HG02610 (cell line): ENCODE results near the gene RABGAP1L.
"Not testable (repeated sequence)": the region's sequence is repeated elsewhere in the genome, so short reads cannot be mapped to it uniquely, and the experiment has no call there.

Experiments
- ATAC-seq: cut with Tn5 transposase; IDR thresholded peaks from one replicate; pipeline ENCODE4 v1.9.1; 2021; ENCODE audit warnings: mild to moderate bottlenecking, moderate library complexity; ENCODE audit not compliant: unreplicated experiment

The RABGAP1L gene

DNA sequence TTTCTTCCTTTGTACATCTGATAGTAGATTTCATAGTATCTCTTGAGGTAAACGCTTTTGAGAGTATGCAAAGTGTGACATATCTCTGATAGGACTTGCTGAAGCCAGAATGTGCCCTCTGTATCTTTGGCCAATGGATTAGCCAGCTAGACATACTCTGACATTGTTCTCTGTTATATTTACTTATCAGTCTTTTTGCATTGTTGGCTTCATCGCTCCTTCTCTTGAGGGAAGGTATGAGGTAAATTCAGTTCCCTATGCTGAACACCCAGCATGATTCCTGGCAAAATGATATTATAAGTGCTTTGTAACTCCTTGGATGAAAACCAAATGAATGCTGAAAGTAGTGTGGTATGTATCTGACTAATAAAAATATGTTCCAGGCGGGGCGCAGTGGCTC is 677.2 kb downstream of the RABGAP1L start:
- ATAC-seq = no peak

- ATAC-seq = no peak
Observed at GRCh38 chr1:174837386-174837785, 678.1 kb downstream of the RABGAP1L start.

- no peak for ATAC-seq
Observed at GRCh38 chr1:174839211-174839610, 679.9 kb downstream of the RABGAP1L start.

DNA sequence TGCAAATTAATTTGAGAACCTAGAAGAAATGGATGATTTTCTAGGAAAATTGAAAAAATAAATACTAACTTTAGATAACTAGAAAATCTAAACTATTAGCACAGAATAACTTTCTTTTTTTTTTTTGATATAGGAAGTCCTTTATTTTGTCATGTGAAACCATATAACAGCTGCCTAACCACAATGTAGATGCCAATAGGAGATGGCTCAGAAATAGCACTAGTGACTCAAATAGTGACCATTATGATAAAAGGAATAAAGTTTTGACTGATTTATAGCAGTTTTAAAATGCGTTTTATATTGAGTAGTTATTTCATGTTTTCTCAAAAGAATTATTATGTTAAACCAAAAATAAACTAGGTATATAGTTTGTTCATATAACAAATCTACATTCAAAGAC is 682.4 kb downstream of the RABGAP1L start:
- ATAC-seq = peak; percentile 74

DNA sequence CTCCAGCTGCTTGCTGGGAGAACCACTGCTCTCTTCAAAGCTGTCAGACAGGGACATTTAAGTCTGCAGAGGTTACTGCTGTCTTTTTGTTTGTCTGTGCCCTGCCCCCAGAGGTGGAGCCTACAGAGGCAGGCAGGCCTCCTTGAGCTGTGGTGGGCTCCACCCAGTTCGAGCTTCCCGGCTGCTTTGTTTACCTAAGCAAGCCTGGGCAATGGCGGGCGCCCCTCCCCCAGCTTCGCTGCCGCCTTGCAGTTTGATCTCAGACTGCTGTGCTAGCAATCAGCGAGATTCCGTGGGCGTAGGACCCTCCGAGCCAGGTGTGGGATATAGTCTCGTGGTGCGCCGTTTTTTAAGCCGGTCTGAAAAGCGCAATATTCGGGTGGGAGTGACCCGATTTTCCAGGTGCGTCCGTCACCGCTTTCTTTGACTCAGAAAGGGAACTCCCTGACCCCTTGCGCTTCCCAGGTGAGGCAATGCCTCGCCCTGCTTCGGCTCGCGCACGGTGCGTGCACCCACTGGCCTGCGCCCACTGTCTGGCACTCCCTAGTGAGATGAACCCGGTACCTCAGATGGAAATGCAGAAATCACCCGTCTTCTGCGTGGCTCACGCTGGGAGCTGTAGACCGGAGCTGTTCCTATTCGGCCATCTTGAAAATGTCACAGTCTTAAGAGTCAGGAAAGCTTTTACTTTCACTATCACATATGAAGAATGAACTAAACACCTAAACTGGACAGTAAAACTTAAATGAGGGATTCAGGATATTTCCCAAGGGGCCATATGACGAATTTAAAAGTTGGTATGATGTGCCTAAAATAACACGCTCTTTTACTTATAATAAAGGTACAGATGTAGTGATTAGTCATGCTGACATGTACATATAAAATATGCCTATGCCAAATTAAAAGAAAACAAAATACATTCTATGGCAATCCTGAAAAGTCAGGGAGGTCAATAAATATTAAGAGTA is 689.6 kb downstream of the RABGAP1L start:
- ATAC-seq = not testable (repeated sequence)

DNA sequence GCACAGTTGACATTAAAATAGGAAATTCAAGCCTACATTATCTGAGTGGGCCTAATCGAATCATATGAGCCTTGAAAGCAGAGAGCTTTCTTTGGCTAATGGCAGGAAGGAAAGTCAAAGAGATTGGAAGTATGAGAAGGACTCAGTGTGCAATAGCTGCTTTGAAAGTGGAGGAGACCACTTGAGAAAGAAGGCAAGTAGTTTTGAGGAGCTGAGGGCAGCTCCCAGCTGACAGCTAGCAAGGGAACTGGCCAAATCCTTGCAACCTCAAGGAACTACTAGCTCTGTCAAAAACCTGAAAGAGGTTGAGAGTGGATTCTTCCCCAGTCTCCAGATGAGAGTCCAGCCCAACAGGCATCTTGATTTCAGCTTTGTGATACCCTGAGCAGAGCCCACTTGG is 691.4 kb downstream of the RABGAP1L start:
- no peak for ATAC-seq

GRCh38 chr1:174858301-174858700 is 699.0 kb downstream of the RABGAP1L start:
- ATAC-seq = no peak

GRCh38 chr1:174870319-174870718 is 711.0 kb downstream of the RABGAP1L start:
- ATAC-seq = no peak

GRCh38 chr1:174871886-174872285 is 712.6 kb downstream of the RABGAP1L start:
- no peak for ATAC-seq

DNA sequence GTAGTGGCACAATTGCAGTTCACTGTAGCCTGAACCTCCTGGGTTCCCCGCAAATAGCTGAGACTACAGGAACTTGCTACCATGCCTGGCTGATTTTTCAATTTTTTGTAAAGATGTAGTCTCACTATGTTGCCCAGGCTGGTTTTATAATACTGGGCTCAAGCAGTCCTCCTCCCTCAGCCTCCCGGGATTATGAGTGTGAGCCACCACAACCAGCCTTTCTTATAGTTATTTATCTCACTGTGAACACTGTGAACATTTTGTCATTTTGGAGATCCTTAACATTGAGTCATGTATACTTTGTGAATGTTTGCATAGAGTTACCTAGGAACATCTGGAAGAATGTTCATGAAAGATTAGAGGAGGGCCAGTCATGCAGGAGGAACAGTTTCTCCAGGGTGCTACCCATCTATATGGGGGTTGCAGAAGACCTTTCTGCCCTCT is 713.3 kb downstream of the RABGAP1L start:
- ATAC-seq = no peak

- peak; percentile 83 for ATAC-seq
Observed at GRCh38 chr1:174874331-174875053, 715.2 kb downstream of the RABGAP1L start.

DNA sequence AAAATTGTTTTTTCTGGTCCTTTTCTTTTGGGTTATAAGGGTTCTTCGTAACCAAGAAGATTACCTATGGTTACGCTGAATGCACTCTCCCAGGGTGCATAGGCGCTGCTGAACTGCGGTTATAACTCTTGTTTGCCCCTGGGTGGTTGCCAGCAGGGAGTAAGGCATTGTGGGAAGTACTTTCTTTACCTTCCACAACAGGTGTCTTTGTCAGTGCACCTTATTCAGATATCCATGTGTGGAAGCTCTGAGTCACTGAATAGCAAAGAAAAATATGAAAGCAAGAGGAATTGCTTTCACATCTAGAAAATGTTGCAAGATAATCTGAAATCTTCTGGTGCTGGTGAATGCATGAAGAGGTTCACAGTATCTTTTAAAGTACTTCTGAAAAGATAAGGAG is 716.0 kb downstream of the RABGAP1L start:
- no peak for ATAC-seq

DNA sequence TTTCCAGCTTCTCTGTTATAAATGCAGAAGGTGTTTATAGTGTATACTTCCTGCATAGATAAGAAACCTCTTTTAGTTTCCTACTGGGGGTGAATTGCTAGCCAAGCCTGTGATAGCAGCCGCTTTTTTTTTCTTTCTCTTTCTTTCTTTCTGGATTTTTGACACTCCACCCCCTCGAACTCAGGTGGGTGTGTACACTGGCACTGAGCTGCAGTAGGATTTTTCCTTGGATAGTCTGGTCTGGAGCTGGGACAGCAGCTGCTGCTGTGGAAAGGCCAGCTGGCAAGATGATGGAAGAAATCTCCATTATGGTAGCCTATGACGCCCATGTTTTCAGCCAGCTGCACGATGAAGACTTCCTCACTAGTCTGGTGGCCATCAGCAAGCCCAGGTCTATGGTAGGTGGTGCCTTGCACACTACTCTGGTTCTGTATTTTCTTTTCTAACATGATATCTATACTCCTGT is 717.9 kb downstream of the RABGAP1L start:
- no peak for ATAC-seq

DNA sequence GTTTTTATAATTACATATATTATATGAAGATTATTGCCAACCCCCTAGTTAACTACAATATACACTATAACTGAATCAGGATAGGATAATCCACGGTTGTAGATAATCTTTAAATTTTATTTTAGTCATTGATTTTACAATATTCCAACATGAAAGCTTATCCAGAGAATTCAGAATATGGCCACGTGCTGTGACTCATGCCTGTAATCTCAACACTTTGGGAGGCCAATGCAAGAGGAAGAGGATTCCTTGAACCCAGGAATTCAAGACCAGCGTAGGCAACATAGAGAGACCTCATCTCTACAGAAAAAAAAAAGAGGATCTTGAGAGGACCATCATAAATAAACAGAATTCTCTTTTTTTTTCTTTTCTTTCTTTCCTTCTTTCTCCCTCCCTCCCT is 720.9 kb downstream of the RABGAP1L start:
- ATAC-seq = no peak

DNA sequence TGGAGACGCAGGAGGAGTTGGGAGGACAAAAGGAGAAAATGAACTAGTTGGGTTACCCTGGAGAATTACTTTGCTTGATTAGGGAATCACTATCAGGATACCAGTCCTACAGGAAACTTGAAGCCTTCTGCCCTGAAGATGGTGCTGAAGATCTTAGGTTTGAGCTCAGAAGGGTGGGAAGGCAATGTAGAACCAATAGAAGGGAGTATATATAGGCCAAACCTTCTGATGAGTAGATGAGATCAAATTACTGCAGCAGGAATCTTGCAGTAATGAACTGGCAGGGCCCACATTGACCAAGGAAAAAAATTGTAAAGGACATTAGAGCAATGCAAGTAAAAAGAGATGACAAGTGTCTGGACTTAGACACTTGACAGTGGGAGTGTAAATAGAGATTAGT is 724.1 kb downstream of the RABGAP1L start:
- ATAC-seq = no peak

GRCh38 chr1:174884038-174884437 is 724.7 kb downstream of the RABGAP1L start:
- ATAC-seq = no peak

GRCh38 chr1:174884566-174884965 is 725.2 kb downstream of the RABGAP1L start:
- no peak for ATAC-seq

DNA sequence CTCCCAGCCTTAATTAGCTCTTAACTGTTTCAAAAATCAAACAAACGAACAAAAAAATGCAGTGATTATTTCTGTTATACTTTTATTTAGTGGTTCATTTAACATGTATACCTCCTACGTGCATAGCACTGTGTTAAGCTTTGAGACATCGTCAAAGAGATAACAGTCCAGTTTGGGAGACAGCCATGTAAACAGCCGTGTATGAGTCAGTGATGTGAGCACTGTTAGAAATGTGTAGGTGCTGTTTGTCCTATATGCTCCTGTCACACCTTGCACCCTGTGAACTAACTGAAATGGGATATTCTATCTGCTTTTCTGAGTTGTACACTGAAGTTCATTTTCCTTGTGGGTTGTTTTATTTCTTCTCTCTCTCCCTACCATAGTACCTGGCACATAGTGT is 730.7 kb downstream of the RABGAP1L start:
- no peak for ATAC-seq

GRCh38 chr1:174892016-174892415 is 732.7 kb downstream of the RABGAP1L start:
- ATAC-seq = no peak

- no peak for ATAC-seq
Observed at GRCh38 chr1:174894117-174894762, 734.9 kb downstream of the RABGAP1L start.

DNA sequence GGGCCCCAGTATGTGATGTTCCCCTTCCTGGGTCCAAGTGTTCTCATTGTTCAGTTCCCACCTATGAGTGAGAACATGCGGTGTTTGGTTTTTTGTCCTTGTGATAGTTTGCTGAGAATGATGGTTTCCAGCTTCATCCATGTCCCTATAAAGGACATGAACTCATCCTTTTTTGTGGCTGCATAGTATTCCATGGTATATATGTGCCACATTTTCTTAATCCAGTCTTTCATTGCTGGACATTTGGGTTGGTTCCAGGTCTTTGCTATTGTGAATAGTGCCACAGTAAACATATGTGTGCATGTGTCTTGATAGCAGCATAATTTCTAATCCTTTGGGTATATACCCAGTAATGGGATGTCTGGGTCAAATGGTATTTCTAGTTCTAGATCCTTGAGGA is 736.3 kb downstream of the RABGAP1L start:
- ATAC-seq = not testable (repeated sequence)
